Iris pigment epithelial cell (primary cell): Measurements from ENCODE around the gene RECQL5.
"Not testable (repeated sequence)": the region's sequence is repeated elsewhere in the genome, so short reads cannot be mapped to it uniquely, and the experiment has no call there.

Source experiments
- DNase-seq: peaks from one replicate; pipeline ENCODE4 v3.0.0-alpha.2; 2011; ENCODE audit warnings: low read depth

The RECQL5 gene

GRCh38 chr17:75616521-75617122, 50.3 kb downstream of the RECQL5 start:
- no peak for DNase-seq

- DNase-seq: no peak
Observed at GRCh38 chr17:75615301-75615700, 51.7 kb downstream of the RECQL5 start.

GRCh38 chr17:75614556-75615270, 52.2 kb downstream of the RECQL5 start:
- DNase-seq: no peak

GRCh38 chr17:75614006-75614405, 52.9 kb downstream of the RECQL5 start:
- DNase-seq: no peak

GRCh38 chr17:75612906-75613626, 53.9 kb downstream of the RECQL5 start:
- DNase-seq: no peak

GRCh38 chr17:75611851-75612429, 55.0 kb downstream of the RECQL5 start:
- no peak for DNase-seq

GRCh38 chr17:75610103-75610984, 56.6 kb downstream of the RECQL5 start:
- no peak for DNase-seq

GRCh38 chr17:75607086-75607485, 59.9 kb downstream of the RECQL5 start:
- no peak for DNase-seq

- no peak for DNase-seq
Observed at GRCh38 chr17:75605790-75606189, 61.2 kb downstream of the RECQL5 start.

GRCh38 chr17:75604034-75604695, 62.8 kb downstream of the RECQL5 start:
- DNase-seq: no peak

GRCh38 chr17:75603123-75603522, 63.8 kb downstream of the RECQL5 start:
- no peak for DNase-seq

- DNase-seq: no peak
Observed at GRCh38 chr17:75602644-75603043, 64.3 kb downstream of the RECQL5 start.

GRCh38 chr17:75601057-75601987, 65.6 kb downstream of the RECQL5 start:
- peak; percentile 17 for DNase-seq

- DNase-seq: no peak
Observed at GRCh38 chr17:75596320-75597087, 70.5 kb downstream of the RECQL5 start.

GRCh38 chr17:75595920-75596313, 71.0 kb downstream of the RECQL5 start:
- DNase-seq: no peak

GRCh38 chr17:75595284-75595919, 71.6 kb downstream of the RECQL5 start:
- DNase-seq: no peak

- DNase-seq: no peak
Observed at GRCh38 chr17:75594499-75595283, 72.3 kb downstream of the RECQL5 start.

GRCh38 chr17:75593430-75593829, 73.5 kb downstream of the RECQL5 start:
- not testable (repeated sequence) for DNase-seq
